Measurements from ENCODE around the gene WDR7.

The WDR7 gene

DNA sequence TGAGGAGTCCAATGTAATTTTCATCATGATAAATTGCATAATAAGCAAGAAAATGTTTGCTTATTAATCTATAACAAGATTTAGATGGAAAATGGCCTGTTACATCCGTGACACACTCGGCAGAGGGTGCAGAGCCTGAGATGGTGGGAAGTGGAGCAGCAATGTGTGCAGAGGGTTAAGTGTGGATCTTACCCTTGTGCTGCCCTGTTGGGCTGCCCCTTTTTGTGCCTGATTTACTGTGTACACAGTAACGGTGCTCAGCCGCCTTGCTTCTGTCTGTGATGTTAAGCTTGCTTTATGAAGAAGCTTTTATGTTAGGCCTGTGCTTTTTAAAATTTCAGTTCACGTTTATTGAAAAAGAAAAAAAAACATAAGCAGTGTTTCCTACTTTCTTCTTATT, 275.6 kb downstream of the WDR7 start:
- Histone ChIP-seq H3K4me1 (ENCODE audit: insufficient read depth, low read length) (no peaks in the 10 kb centered on the region), H3K4me3 (ENCODE audit: low read length) (no peak overlapping the region), H3K9me3 (ENCODE audit: low read length) (no peaks in the 10 kb centered on the region), H3K27me3 (ENCODE audit: insufficient read depth, low read length) (peaks cover 9% of the 10 kb centered on the region), H2AFZ (ENCODE audit: low read depth, low read length) (no peak overlapping the region), H3K36me3 (ENCODE audit: insufficient read depth, low read length) (no peaks in the 10 kb centered on the region)

DNA sequence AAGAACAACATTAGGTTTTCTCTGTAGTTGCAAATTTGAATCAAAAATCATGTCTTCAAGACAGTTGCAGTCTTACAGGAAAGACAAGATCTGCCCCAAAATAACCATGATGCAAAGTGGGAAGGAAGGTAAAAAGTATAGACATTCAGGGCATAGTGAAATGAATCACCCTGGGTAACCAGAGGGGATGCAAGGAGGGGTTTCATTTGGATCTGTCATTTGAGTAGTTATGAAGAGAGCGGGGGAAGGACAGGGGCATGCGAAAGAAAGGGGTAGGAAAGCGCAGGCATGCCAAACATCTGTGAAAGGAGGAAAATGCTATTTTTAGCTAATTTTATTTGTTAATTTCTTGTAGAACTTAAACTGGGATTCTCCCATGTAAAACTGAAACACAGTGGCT, 276.6 kb downstream of the WDR7 start:
- no peak overlapping the region for H3K4me3 ChIP-seq (ENCODE audit: low read length)
- no peaks in the 10 kb centered on the region for H3K9me3 ChIP-seq (ENCODE audit: low read length)
- no peak overlapping the region for H2AFZ ChIP-seq (ENCODE audit: low read depth, low read length)
- peaks cover 17% of the 10 kb centered on the region for H3K27me3 ChIP-seq (ENCODE audit: insufficient read depth, low read length)
- H3K36me3 ChIP-seq (ENCODE audit: insufficient read depth, low read length), result no peaks in the 10 kb centered on the region
- no peaks in the 10 kb centered on the region for H3K4me1 ChIP-seq (ENCODE audit: insufficient read depth, low read length)

DNA sequence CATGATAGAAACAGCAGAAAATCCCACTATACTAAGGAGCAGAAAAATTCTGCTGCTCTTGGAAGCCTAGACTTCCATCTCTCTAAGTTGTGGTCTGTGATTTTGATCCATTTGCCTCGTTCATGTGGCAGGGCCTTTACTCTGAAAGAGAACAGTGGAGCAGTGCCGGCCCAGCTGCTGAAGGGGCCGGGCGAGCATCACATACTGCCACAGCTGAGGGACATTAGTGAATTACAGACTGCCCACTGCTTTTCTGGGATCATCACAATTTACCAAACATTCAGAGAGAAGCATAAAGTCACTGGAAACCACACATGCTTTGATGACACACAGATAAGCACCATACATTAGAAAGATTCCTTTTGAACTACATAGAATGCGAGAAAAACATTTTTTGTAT, 278.7 kb downstream of the WDR7 start:
- Histone ChIP-seq H2AFZ (ENCODE audit: low read depth, low read length) (no peak overlapping the region), H3K27me3 (ENCODE audit: insufficient read depth, low read length) (peaks cover 31% of the 10 kb centered on the region), H3K4me1 (ENCODE audit: insufficient read depth, low read length) (peaks cover 1% of the 10 kb centered on the region), H3K9me3 (ENCODE audit: low read length) (no peaks in the 10 kb centered on the region), H3K4me3 (ENCODE audit: low read length) (no peak overlapping the region), H3K36me3 (ENCODE audit: insufficient read depth, low read length) (no peaks in the 10 kb centered on the region)

DNA sequence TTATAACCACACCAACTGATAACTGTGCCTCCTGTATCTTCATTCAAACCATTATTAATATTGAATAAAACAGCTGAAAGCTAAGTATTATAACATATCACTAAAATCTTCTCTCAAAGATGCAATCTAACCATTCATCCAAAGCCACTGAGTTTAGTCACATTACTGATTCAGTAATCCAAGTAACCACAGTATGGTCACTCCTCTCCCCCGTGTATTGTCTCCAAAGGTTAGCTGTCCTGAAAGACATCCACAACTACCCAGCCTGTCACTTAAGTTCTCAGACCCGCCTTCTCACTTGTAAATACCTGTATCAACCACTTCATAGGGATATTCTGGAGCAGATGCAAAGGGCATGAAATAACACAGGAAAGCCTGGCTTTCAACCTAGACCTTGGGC, 282.3 kb downstream of the WDR7 start:
- Histone ChIP-seq H2AFZ (ENCODE audit: low read depth, low read length) (no peak overlapping the region), H3K4me1 (ENCODE audit: insufficient read depth, low read length) (peaks cover 16% of the 10 kb centered on the region)

DNA sequence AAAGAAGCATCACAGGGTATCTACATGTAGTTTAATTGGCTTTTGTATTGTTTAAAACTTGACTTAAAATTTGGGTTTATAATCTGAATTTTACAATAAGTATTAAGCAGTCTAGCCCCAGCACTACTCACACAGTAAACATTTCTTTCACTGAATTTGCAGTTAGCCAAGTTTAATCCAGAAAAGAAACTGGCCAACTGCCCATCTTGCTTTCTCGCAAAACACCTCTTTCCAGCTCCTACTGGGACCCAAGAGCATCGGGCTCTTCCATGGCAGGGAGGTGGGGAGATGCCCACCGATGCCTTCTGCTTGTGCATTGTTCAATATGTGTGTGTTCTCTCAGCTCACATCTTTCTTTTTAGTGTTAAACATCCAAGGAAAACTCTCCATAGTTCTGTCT, 283.0 kb downstream of the WDR7 start:
- Histone ChIP-seq H2AFZ (ENCODE audit: low read depth, low read length) (no peak overlapping the region), H3K27me3 (ENCODE audit: insufficient read depth, low read length) (peaks cover 31% of the 10 kb centered on the region), H3K4me1 (ENCODE audit: insufficient read depth, low read length) (peaks cover 16% of the 10 kb centered on the region), H3K4me3 (ENCODE audit: low read length) (no peak overlapping the region), H3K36me3 (ENCODE audit: insufficient read depth, low read length) (no peaks in the 10 kb centered on the region), H3K9me3 (ENCODE audit: low read length) (no peaks in the 10 kb centered on the region)

More for the DNA sequence above, 282.3 kb downstream of the WDR7 start:
- H3K9me3 ChIP-seq (ENCODE audit: low read length), result no peaks in the 10 kb centered on the region
- H3K27me3 ChIP-seq (ENCODE audit: insufficient read depth, low read length), result peaks cover 31% of the 10 kb centered on the region
- H3K4me3 ChIP-seq (ENCODE audit: low read length), result no peak overlapping the region
- H3K36me3 ChIP-seq (ENCODE audit: insufficient read depth, low read length), result no peaks in the 10 kb centered on the region

DNA sequence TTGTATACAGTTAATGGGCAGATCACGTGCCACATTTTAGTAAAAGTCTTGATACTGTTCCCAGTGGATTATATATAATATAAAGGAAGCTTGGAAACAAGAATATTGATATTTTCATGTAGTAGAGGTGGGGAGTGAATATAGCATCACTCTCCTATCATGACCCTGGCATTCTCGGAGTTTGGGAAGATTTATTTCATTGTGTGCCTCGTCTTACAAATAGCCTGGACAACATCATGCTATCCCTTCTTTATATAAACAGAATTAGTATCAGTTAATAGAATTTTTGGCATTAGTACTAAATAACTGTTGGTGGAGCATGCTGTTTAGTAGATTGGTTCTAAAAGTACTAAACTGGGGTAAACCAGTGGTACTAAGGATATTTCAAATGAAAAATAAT, 283.7 kb downstream of the WDR7 start:
- Histone ChIP-seq H3K9me3 (ENCODE audit: low read length) (no peaks in the 10 kb centered on the region), H3K4me3 (ENCODE audit: low read length) (no peak overlapping the region), H3K4me1 (ENCODE audit: insufficient read depth, low read length) (peaks cover 16% of the 10 kb centered on the region), H3K27me3 (ENCODE audit: insufficient read depth, low read length) (peaks cover 30% of the 10 kb centered on the region), H3K36me3 (ENCODE audit: insufficient read depth, low read length) (no peaks in the 10 kb centered on the region), H2AFZ (ENCODE audit: low read depth, low read length) (no peak overlapping the region)

DNA sequence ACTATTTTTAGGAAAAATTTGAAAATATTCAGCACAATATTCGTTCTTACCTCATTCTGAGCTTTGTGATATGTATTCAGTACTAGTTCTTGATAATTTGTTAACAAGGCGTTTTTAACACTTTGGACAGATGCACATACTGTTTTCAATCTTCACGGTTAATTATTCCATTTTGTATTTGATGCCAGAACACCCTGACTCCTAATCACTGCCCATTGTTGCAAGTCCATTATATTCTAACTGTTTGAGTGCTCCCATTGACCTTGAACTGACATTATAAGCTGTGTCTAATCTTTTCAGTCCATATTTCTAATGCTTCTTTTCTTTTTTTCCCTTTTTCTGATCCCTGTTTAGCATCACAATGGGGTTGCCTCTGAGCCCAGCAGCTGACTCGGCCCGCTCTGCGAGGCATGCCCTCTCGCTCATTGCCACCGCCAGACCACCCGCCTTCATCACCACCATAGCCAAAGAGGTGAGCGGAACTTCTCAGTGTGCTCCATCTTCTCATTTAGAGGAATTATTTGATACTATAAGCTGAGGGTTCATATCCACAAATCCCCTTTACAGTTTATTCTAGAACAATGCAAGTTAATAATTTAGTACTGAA, 284.4 kb downstream of the WDR7 start:
- Histone ChIP-seq H2AFZ (ENCODE audit: low read depth, low read length) (no peak overlapping the region), H3K9me3 (ENCODE audit: low read length) (no peaks in the 10 kb centered on the region), H3K4me1 (ENCODE audit: insufficient read depth, low read length) (peaks cover 16% of the 10 kb centered on the region)

DNA sequence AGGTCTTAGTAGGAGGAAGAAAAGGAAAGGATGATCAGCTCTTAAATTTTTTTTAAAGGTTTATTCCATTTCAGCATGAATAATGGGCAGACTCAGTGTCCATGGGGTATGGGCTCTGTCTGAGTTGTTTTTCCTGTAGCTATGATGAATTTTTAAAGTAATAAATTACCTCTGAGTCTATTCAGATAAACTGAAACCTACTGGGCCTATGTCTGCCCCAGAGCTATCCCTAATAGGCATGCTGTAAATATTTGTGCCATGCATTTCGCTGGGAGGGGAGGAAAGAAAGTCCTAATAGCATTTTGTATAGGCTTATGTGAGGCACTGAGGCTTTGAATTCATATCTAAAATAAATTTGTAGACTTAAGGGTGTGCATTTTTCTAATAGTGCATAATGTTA, 285.3 kb downstream of the WDR7 start:
- Histone ChIP-seq H3K4me1 (ENCODE audit: insufficient read depth, low read length) (peaks cover 16% of the 10 kb centered on the region), H3K4me3 (ENCODE audit: low read length) (no peak overlapping the region), H3K9me3 (ENCODE audit: low read length) (no peaks in the 10 kb centered on the region), H2AFZ (ENCODE audit: low read depth, low read length) (no peak overlapping the region), H3K27me3 (ENCODE audit: insufficient read depth, low read length) (peaks cover 23% of the 10 kb centered on the region), H3K36me3 (ENCODE audit: insufficient read depth, low read length) (no peaks in the 10 kb centered on the region)

More for the DNA sequence above, 284.4 kb downstream of the WDR7 start:
- no peak overlapping the region for H3K4me3 ChIP-seq (ENCODE audit: low read length)
- H3K36me3 ChIP-seq (ENCODE audit: insufficient read depth, low read length), result no peaks in the 10 kb centered on the region
- H3K27me3 ChIP-seq (ENCODE audit: insufficient read depth, low read length), result peaks cover 27% of the 10 kb centered on the region

DNA sequence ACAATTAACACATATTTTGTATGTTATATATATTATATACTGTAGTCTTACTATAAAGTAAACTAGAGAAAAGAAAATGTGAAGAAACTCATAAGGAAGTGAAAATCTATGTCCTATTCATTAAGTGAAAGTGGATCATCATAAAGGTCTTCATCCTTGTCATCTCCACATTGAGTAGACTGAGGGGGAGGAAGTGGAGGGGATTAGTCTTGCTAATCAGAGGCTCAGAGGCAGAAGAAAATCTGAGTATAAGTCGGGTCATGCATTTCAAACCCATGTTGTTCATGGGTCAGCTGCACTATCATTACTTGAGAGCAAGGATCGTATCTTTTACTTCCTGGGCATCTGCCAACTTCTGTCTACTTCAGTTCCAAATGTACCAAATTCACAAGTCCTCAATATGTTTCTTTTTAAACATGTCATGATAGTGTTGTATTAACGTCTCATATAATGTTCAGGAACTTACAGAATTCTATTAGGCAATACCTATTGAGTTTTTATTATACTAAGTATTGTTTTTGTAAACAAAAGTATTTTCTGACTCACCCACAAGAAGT, 286.8 kb downstream of the WDR7 start:
- no peaks in the 10 kb centered on the region for H3K36me3 ChIP-seq (ENCODE audit: insufficient read depth, low read length)
- H2AFZ ChIP-seq (ENCODE audit: low read depth, low read length), result no peak overlapping the region
- no peaks in the 10 kb centered on the region for H3K9me3 ChIP-seq (ENCODE audit: low read length)
- H3K4me1 ChIP-seq (ENCODE audit: insufficient read depth, low read length), result peaks cover 16% of the 10 kb centered on the region
- H3K4me3 ChIP-seq (ENCODE audit: low read length), result no peak overlapping the region
- H3K27me3 ChIP-seq (ENCODE audit: insufficient read depth, low read length), result peaks cover 13% of the 10 kb centered on the region

DNA sequence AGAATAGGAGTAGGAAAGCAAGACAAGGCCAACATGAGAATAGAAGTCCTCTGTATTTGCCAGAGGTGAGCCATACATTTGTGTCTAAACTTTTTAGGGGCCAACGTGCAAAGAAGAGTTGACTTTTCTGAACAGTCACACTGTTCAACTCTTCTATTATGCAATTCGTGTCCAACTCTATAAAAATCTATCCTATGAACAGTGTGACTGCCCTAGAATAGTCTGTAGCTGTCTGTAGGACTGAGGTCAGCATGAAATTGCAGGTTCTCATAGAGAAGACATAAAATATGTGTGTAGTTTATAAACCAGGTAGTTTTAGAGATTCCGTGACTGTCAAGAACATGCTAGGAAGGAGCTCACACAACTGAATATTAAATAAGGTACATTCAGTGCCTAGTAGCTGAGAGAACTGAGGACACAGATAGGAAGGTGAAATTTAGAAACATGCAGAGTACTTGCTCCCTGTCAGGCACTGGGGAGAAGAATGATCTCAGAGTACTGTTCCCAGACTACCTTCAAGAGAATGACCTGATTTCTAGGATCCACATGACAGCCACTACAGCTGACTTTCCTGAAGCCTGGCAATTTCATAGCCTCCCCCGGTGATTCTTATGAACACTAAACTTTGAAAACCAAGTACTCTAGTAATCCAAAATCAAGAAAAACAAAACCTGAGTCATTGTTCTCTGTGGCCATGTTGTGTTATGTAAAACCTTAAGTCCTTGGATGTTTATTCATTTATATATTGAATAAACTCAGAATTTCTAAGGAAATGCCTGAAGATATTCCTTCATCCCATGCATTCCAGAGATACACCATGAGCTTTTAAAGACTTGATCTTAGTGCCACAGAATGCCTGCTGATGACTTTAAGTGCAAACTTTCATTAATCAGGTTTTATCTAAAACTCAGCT, 294.3 kb downstream of the WDR7 start:
- Histone ChIP-seq H3K36me3 (ENCODE audit: insufficient read depth, low read length) (no peaks in the 10 kb centered on the region), H3K4me3 (ENCODE audit: low read length) (no peak overlapping the region), H2AFZ (ENCODE audit: low read depth, low read length) (no peak overlapping the region), H3K4me1 (ENCODE audit: insufficient read depth, low read length) (peaks cover under 1% of the 10 kb centered on the region), H3K27me3 (ENCODE audit: insufficient read depth, low read length) (no peaks in the 10 kb centered on the region), H3K9me3 (ENCODE audit: low read length) (no peaks in the 10 kb centered on the region)

DNA sequence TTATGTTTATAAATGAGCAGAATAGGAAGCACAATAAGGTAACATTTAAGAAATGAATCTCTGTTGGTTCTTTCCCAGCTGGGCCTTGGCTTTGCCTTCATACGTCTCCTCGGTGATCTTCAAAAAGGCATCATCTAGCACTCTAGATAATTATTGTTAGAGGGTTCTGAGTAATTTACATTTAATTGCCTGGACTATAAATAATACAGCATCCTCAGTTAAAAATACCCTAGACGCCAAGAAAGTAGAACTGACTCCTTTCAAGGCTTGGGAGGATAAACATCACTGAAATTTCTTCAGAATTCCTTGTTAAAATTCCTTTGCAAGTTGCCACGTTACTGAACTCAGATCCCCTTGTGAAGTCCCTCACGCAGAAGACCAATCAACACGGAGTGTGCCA, 296.1 kb downstream of the WDR7 start:
- no peaks in the 10 kb centered on the region for H3K27me3 ChIP-seq (ENCODE audit: insufficient read depth, low read length)
- H3K4me3 ChIP-seq (ENCODE audit: low read length), result no peak overlapping the region
- H3K9me3 ChIP-seq (ENCODE audit: low read length), result no peaks in the 10 kb centered on the region
- no peak overlapping the region for H2AFZ ChIP-seq (ENCODE audit: low read depth, low read length)
- H3K36me3 ChIP-seq (ENCODE audit: insufficient read depth, low read length), result no peaks in the 10 kb centered on the region
- peaks cover 9% of the 10 kb centered on the region for H3K4me1 ChIP-seq (ENCODE audit: insufficient read depth, low read length)

DNA sequence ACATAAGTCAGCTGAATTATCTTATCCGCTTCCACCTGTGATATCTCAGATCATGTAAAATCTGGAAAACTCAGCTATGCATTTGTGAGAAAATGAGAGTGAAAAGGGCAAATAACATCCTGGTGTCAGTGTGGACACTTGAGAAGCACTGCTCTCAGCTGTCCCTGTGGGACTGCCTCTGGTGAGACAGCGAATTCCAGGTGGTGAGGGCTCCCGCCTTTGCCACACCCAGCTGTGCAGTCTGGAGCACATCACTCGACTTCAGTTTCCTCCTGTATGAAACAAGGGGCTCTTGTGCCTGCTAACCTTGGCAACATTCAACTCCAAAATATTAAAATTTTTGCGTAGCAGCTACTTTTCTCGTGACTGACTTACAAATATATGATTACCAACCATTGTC, 300.9 kb downstream of the WDR7 start:
- Histone ChIP-seq H2AFZ (ENCODE audit: low read depth, low read length) (no peak overlapping the region), H3K4me3 (ENCODE audit: low read length) (no peak overlapping the region), H3K4me1 (ENCODE audit: insufficient read depth, low read length) (peaks cover 12% of the 10 kb centered on the region), H3K36me3 (ENCODE audit: insufficient read depth, low read length) (no peaks in the 10 kb centered on the region), H3K9me3 (ENCODE audit: low read length) (no peaks in the 10 kb centered on the region), H3K27me3 (ENCODE audit: insufficient read depth, low read length) (no peaks in the 10 kb centered on the region)

DNA sequence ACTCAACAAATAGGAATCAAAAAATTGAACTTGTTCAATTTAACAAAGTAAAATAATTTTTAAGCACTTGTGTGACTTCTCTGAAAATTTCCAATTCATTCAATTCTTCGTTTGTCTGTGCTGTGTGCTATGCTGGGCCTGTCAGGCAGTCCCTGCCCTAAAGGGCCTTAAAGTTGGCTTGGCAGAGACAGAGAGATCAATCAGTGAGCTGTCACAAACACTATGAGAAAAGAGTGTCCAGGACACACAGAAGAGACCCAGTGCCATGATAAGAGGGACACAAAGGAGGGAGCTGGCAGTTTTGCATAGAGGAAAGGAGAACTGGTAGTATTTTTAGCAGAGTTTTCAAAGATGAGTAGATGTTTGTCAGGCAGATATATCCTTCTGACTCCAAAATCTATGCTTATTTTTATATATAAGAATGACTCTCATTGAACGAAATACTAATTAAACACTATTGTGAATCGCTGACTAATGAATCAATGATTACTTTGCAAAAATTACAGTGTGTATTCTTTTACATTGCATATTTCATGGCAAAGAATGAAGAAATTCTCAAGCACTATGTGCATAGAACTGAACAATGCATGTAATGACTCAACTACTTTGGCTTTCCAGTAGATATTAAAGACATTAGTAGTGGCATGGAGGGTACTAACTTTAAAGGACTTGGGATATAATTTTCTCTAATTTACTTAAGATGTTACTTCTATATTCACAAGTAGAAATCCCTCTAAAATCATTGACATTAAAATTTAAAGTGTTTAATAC, 302.5 kb downstream of the WDR7 start:
- Histone ChIP-seq H3K9me3 (ENCODE audit: low read length) (no peaks in the 10 kb centered on the region), H3K36me3 (ENCODE audit: insufficient read depth, low read length) (no peaks in the 10 kb centered on the region), H2AFZ (ENCODE audit: low read depth, low read length) (no peak overlapping the region), H3K4me3 (ENCODE audit: low read length) (no peak overlapping the region), H3K27me3 (ENCODE audit: insufficient read depth, low read length) (no peaks in the 10 kb centered on the region), H3K4me1 (ENCODE audit: insufficient read depth, low read length) (peaks cover 12% of the 10 kb centered on the region)

Data from neuron (in vitro differentiated cells).